GM04503 (cell line): ENCODE measurements around the gene STRA6.
"Not testable (repeated sequence)": the region's sequence is repeated elsewhere in the genome, so short reads cannot be mapped to it uniquely, and the experiment has no call there.

Experiments used
- DNase-seq: peaks from one replicate; pipeline ENCODE4 v3.0.0-alpha.2; 2012; ENCODE audit warnings: low read depth

The STRA6 gene

DNA sequence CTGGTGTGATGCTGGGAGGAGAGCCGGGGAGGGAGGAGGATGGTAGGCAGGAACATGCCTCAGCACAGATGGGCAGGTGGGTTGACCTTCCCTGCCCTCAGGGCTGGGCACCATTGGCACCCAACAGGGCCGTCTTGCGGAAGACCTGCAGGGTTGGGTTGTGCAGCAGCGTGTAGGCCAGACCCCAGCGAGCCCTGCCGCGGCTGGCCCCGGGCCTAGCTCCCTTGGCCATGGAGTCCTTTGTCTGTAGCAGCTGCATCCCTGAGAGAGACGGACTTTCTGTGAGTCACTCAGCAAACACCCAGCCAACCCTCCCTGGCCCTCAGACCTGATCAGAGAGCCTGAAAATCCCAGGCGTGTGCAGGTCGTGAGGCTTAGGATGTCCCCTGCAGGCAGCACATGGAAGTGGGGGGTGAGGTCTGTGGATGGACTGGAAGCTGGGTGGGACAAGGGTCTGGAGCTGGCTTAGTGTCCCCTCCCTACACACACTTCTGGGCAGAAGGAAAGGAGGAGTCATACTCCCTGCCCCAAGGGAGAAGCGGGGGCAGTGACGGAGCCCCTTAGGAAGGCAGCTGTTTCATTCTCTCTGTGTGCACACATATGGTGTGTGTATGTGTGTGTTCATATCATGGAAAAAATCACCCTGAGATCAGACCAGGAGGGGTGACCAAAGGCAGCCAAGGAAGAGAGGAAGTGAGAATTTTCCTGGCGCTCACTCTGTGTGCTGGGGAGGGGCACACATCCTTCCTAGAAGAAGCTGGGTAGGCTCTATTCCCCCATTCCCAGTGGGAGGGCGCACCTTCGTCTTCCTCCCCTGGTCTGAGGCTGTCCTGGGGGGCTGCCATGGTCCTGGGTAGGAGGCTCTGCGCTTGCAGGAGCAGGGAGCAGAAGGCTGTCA lies 22.4 kb downstream of the STRA6 start:
- no peak for DNase-seq

DNA sequence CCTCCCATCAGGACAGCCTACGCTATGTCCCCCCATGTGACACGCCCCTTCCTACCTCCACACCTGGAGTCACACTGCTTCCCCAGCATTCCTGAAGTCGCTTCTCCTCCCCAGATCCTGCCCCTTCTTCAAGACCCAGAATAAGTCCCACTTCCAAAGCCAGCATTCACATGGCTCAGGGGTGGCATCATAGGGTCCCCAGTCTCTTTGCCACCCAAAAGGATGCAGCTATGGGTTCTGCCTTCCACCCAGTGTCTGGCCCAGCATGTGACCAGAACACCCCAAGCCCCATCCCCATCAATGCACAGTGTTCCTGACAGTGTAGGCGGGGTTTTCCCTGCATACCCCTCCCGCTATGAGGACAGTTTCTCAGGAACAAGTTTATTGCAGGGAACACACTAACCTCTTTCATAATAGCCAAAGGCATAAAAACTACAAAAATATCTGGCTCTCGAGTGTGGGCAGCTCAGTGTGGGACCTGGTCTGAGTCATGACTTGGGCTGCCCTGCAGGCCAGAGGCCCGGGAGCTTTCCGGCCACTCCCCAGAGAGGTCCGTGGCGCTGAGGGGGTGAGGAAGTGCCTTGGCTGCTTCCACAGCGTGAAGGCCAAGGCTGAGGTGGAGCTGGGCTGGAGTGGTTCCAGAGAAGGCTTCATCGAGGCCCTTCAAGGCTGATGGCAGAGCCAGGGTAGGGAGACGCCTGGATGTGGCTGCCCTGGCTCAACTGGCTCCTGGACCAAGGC lies 23.3 kb downstream of the STRA6 start:
- DNase-seq, result peak; percentile 93

DNA sequence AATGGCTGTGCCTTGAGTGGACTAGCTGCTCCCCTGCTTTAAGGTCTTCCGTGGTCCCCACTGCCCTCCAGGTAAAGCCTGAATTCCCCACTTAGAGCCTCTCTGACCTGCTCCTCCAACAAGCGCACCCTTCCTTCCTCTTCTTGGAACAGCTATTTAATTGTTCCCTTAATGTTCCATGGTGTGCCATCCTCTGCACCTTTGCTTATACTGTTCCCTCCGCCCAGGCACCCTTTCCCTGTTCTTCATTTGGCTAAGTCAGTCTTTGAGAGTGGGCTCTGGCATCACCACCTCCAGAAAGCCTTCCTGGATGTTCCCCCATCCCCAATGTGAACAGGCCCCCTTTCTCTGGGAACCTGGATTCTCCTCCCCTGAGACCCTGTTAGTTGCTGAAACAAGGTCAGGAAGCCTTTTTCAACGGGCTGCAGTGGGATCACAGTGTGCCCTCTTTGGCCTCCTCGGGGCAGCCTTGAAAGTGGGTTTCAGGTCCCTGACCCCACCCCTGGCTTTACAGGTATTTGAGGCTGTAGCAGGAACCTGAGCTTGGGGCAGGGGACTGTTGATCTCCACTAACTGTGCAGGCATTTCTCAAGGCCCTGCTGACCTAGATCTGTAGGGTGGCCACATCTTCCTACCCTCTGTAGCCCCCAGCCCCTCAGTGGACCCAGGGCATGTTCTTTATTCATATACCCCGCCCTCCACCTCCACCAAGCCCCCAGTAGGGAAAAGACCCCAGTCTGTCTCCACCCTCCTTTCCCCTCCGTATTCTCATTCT lies 24.1 kb downstream of the STRA6 start:
- DNase-seq, result no peak

DNA sequence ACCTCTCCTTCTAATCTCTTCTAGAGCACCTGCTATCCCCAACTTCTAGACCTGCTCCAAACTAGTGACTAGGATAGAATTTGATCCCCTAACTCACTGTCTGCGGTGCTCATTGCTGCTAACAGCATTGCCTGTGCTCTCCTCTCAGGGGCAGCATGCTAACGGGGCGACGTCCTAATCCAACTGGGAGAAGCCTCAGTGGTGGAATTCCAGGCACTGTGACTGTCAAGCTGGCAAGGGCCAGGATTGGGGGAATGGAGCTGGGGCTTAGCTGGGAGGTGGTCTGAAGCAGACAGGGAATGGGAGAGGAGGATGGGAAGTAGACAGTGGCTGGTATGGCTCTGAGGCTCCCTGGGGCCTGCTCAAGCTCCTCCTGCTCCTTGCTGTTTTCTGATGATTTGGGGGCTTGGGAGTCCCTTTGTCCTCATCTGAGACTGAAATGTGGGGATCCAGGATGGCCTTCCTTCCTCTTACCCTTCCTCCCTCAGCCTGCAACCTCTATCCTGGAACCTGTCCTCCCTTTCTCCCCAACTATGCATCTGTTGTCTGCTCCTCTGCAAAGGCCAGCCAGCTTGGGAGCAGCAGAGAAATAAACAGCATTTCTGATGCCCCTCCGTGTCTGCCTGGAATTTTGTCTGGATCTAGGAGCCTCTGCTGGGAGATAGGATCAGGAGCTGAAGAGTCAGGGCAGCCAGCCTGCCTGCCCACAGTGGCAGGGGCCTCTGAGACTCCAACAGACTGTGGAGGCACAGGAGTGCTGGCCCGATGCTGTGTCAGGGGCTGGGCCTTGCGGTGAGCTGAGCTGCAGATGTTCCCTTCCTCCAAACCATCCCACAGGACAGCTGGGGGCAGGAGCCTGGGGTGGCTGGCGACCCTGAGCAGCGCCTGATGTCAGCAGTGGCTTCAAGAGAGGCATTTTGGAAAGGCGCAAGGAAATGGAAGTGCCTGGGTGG lies 26.0 kb downstream of the STRA6 start:
- DNase-seq, result no peak

- no peak for DNase-seq
Measured at GRCh38 chr15:74175271-74176191, 27.1 kb downstream of the STRA6 start.

DNA sequence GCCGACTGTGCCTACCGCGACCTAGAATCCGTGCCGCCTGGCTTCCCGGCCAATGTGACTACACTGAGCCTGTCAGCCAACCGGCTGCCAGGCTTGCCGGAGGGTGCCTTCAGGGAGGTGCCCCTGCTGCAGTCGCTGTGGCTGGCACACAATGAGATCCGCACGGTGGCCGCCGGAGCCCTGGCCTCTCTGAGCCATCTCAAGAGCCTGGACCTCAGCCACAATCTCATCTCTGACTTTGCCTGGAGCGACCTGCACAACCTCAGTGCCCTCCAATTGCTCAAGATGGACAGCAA lies 27.7 kb downstream of the STRA6 start:
- DNase-seq, result no peak

GRCh38 chr15:74174219-74174957 lies 28.2 kb downstream of the STRA6 start:
- no peak for DNase-seq

GRCh38 chr15:74173380-74174218 lies 29.0 kb downstream of the STRA6 start, which contains the start of gene ISLR:
Gene ISLR, plus strand, starts transcription at chr15:74173710. Its CDS starts 1,149 bp downstream, at chr15:74174859.
- no peak for DNase-seq

DNA sequence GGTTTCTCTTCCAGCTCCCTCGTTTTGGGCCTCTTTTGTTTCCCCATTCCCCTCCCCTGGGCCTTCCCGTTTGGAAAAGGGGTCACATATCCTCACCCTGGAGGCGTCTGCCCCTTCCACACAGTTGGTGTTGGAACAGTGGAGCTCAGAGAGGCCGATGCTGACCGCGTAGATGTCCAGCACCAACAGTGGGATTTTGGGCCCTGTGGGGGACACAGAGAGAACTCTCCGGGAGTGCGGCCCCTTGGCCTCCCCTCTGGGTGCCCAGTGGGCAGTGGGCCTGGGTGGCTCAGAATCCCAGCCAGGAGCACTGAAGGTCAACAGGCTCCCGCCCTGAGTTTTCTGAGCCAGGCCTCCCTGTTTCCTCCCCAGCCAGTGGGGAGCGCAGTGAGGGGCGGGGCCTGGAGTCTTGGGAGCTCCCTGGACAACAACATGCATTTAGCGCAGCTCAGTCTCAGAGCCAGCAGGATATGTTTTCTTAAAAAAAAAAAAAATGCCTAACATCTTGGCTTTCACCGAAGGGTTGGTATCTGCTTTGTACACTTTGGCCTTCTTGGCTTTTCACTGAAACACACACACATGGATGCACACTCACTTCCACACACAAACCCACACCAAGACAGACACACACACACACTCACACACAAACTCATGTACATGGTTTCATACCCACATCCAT lies 29.7 kb downstream of the STRA6 start:
- DNase-seq, result no peak

- no peak for DNase-seq
Measured at GRCh38 chr15:74171965-74172541, 30.5 kb downstream of the STRA6 start.

GRCh38 chr15:74170875-74171578 lies 31.6 kb downstream of the STRA6 start:
- no peak for DNase-seq

- DNase-seq, result no peak
Measured at GRCh38 chr15:74170071-74170844, 32.3 kb downstream of the STRA6 start.

GRCh38 chr15:74168711-74169126 lies 33.9 kb downstream of the STRA6 start:
- no peak for DNase-seq

GRCh38 chr15:74167891-74168331 lies 34.7 kb downstream of the STRA6 start:
- no peak for DNase-seq

- DNase-seq, result no peak
Measured at GRCh38 chr15:74165461-74165860, 37.1 kb downstream of the STRA6 start.

GRCh38 chr15:74162195-74162536 lies 40.4 kb downstream of the STRA6 start:
- not testable (repeated sequence) for DNase-seq
